Measurements from ENCODE around the gene C6orf136. TPM values are rescaled to one million over a fixed set of nuclear protein-coding genes. Genes with fewer than 3 reads are reported as not detected.

Gene C6orf136
- total RNA-seq, 1 experiment from 2014 or later, result 34.8 TPM

DNA sequence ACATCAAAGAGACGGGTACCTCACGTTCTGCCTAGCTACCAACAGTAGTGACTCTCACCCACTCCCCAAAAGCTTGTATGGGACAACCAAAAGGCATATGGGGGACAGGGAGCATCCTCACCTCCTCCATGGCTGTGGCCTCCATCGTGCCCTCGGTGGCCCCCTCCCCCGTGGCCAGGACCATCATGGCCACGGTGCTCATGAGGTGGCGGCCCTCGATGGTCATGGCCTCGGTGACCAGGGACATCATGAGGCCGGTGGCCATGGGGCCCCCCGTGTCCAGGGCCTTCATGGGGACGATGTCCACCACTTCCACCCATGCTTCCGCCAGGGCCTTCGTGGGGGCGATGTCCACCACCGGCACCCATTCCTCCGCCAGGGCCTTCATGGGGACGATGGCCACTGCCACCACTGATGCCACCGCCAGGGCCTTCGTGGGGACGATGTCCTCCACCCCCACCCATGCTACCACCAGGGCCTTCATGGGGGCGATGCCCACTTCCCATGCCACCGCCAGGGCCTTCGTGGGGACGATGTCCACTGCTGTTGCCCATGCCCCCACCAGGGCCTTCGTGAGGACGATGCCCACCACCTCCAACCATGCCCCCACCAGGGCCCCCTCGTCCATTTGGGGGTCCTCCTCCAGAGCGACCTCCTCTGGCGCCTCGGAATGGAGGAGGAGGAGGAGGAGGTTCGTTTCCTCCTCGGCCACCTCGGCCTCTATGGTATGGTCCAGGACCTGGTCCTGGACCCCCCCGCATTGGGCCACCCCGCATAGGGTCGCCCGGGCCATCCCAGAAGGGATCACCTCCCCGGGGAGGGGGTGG, 44.9 kb upstream of the C6orf136 start:
- DNase-seq (ENCODE audit: low read depth, low spot score), result no peak
- ChIA-PET RAD21 (ENCODE audit: low non-redundant PET in 1 of 2, low total read pairs in 2 of 2, uncharacterized antibody in 2 of 2, unreplicated experiment in 2 of 2) (no interaction called here), CTCF (no interaction called here), POLR2A (no interaction called here)
- no peak for ATAC-seq
- TF ChIP-seq ZNF274 (IDR thresholded peaks at IDR 0.05; ENCODE audit: low read depth, low read length) (no peak), ATF3 (IDR thresholded peaks at IDR 0.05) (no peak), SP1 (IDR thresholded peaks at IDR 0.05; ENCODE audit: low read depth) (no peak), YY1 (IDR thresholded peaks at IDR 0.05; ENCODE audit: extremely low read depth, insufficient replicate concordance, low read depth, low read length) (no peak), JUND (IDR thresholded peaks at IDR 0.05) (no peak), SIN3A (IDR thresholded peaks at IDR 0.05; ENCODE audit: low read depth) (no peak), POLR2AphosphoS5 (IDR thresholded peaks at IDR 0.05; ENCODE audit: low read depth, low read length) (no peak; the same call in none of the 2 replicates), EZH2 (IDR thresholded peaks at IDR 0.05) (no peak), MAX (IDR thresholded peaks at IDR 0.05) (no peak), ELF1 (IDR thresholded peaks at IDR 0.05; ENCODE audit: borderline replicate concordance, low read depth) (no peak), CTCF (IDR thresholded peaks at IDR 0.05 in 2 of 3, conservative IDR thresholded peaks at IDR 0.05 in 1 of 3; ENCODE audit: borderline replicate concordance in 1 of 3, insufficient read depth in 1 of 3, low read depth in 2 of 3, low read length in 2 of 3) (no peak), CBX3 (IDR thresholded peaks at IDR 0.05; ENCODE audit: low read depth) (no peak), EGR1 (IDR thresholded peaks at IDR 0.05; ENCODE audit: low read depth) (no peak), SRF (IDR thresholded peaks at IDR 0.05; ENCODE audit: low read depth) (no peak)
- TF ChIP-seq, protein P1, sequence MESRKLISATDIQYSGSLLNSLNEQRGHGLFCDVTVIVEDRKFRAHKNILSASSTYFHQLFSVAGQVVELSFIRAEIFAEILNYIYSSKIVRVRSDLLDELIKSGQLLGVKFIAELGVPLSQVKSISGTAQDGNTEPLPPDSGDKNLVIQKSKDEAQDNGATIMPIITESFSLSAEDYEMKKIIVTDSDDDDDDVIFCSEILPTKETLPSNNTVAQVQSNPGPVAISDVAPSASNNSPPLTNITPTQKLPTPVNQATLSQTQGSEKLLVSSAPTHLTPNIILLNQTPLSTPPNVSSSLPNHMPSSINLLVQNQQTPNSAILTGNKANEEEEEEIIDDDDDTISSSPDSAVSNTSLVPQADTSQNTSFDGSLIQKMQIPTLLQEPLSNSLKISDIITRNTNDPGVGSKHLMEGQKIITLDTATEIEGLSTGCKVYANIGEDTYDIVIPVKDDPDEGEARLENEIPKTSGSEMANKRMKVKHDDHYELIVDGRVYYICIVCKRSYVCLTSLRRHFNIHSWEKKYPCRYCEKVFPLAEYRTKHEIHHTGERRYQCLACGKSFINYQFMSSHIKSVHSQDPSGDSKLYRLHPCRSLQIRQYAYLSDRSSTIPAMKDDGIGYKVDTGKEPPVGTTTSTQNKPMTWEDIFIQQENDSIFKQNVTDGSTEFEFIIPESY (IDR thresholded peaks at IDR 0.05; ENCODE audit: extremely low read depth, insufficient replicate concordance, low read length), result no peak
- no peak overlapping the region for H2AFZ ChIP-seq (ENCODE audit: low read depth, low read length, poor library complexity, severe bottlenecking)
- H3K4me3 ChIP-seq (replicated peaks in 1 of 2; ENCODE audit: low read depth in 1 of 2, low read length in 2 of 2), result no peak overlapping the region
- no TSS peak for BruUV-seq (replicated peaks)
- H4K20me1 ChIP-seq (ENCODE audit: insufficient read depth), result 0 out of 2 replicates have a peak, but pooled peaks cover 4% of the 10 kb centered on the region
- H3K4me2 ChIP-seq (ENCODE audit: low read length), result no peak overlapping the region
- no peaks in the 10 kb centered on the region for H3K9me3 ChIP-seq (ENCODE audit: control insufficient read depth in 1 of 2, insufficient read depth in 1 of 2, low read depth in 1 of 2, low read length in 2 of 2)
- H3K36me3 ChIP-seq (ENCODE audit: control insufficient read depth in 1 of 2, insufficient read depth in 2 of 2, low read length in 2 of 2), result peaks cover 46 to 61% of the 10 kb centered on the region in 2 experiments
- H3K9me2 ChIP-seq (ENCODE audit: insufficient read depth), result no peaks in the 10 kb centered on the region
- no peak overlapping the region for H3K9ac ChIP-seq (ENCODE audit: low read length)
- peaks cover 13% of the 10 kb centered on the region; the same call in 1 of the 2 replicates for H3K79me2 ChIP-seq (ENCODE audit: insufficient read depth, low read length)
- intact Hi-C loops (cut with micrococcal nuclease), result no loop called here
- no peak overlapping the region for H3K27ac ChIP-seq (ENCODE audit: low read depth, low read length)
- H3K27me3 ChIP-seq (ENCODE audit: insufficient read depth, low read length), result no peaks in the 10 kb centered on the region
- peaks cover 0 to 10% of the 10 kb centered on the region in 2 experiments; a peak in 1 of 4 replicates for H3K4me1 ChIP-seq (ENCODE audit: control insufficient read depth in 1 of 2, insufficient read depth in 2 of 2, low read length in 2 of 2)
